ENCODE data around the gene KCNH2.

Gene KCNH2

GRCh38 chr7:150898475-150899011 is 79.6 kb downstream of the KCNH2 start:
- DNase-seq, result peak; percentile 69

- DNase-seq, result no peak
Measured at GRCh38 chr7:150897502-150898474, 80.3 kb downstream of the KCNH2 start.

GRCh38 chr7:150896562-150897209 is 81.4 kb downstream of the KCNH2 start:
- DNase-seq, result no peak

- no peak for DNase-seq
Measured at GRCh38 chr7:150895809-150896208, 82.3 kb downstream of the KCNH2 start.
